GM12873 (cell line): ENCODE measurements around the gene RC3H2.

Experiments
- CTCF ChIP-seq: IDR thresholded peaks from 2 replicates; pipeline ENCODE4 v1.5.1; 2012; ENCODE audit warnings: low read depth, mild to moderate bottlenecking, moderate library complexity, low read length, control low read depth; ENCODE audit not compliant: insufficient read depth; ENCODE audit errors: missing control alignments

RC3H2 gene

GRCh38 chr9:122837266-122837850 is 67.8 kb downstream of the RC3H2 start:
- no peak for TF ChIP-seq CTCF

GRCh38 chr9:122835313-122835731 is 69.8 kb downstream of the RC3H2 start:
- TF ChIP-seq CTCF, result peak; percentile 38

- TF ChIP-seq CTCF, result no peak
Measured at GRCh38 chr9:122832194-122832593, 73.0 kb downstream of the RC3H2 start.

GRCh38 chr9:122827761-122828093 is 77.4 kb downstream of the RC3H2 start:
- no peak for TF ChIP-seq CTCF

GRCh38 chr9:122822938-122823337 is 82.2 kb downstream of the RC3H2 start:
- no peak for TF ChIP-seq CTCF

- TF ChIP-seq CTCF, result no peak
Measured at GRCh38 chr9:122822056-122822455, 83.1 kb downstream of the RC3H2 start.

GRCh38 chr9:122821278-122821943 is 83.7 kb downstream of the RC3H2 start:
- no peak for TF ChIP-seq CTCF
